CD4-positive, alpha-beta T cell (primary cell): ENCODE results near the gene AIFM3. TPM values are rescaled to one million over a fixed set of nuclear protein-coding genes. Genes with fewer than 3 reads are reported as not detected.

Source experiments
- ATAC-seq: fragments of 200-7000 bp; cut with Tn5 transposase; one replicate; pipeline ENCODE4 v1.10.0; 2022; ENCODE audit warnings: mild to moderate bottlenecking; ENCODE audit not compliant: poor library complexity
- CTCF ChIA-PET: fragments of 350-600 bp; sonication (Branson Sonifier 250); formaldehyde crosslinking; loops from one replicate; lab custom pipeline; 2021; ENCODE audit warnings: antibody characterized with exemption, inconsistent platforms; lab: Charles Lee
- POLR2A ChIA-PET: fragments of 350-600 bp; sonication (Branson Sonifier 250); formaldehyde crosslinking; loops from one replicate; lab custom pipeline; 2021; ENCODE audit warnings: antibody characterized with exemption, inconsistent platforms; lab: Charles Lee
- DNase-seq, 14 experiments: peaks; one replicate each; pipeline ENCODE4 v3.0.0-alpha.2; 2013 to 2020; ENCODE audit warnings: mixed read lengths in 2 of 14
- H3K27ac ChIP-seq, 2 donors: one replicate each; pipeline versions ENCODE4 v1.5.1 to v1.7.0; 2013; ENCODE audit warnings: low read length in 2 of 2, low read depth in 1 of 2, mild to moderate bottlenecking in 1 of 2
- H3K27me3 ChIP-seq, 2 experiments: 1 replicate in 1 of 2; 2 replicates in 1 of 2; pipeline versions ENCODE4 v1.6.1 to v1.7.0; 2013; ENCODE audit warnings: low read length in 2 of 2, control low read depth in 1 of 2, mild to moderate bottlenecking in 1 of 2, moderate library complexity in 1 of 2; ENCODE audit not compliant: insufficient read depth in 2 of 2, control insufficient read depth in 1 of 2
- H3K36me3 ChIP-seq: one replicate; pipeline ENCODE4 v1.6.1; 2013; ENCODE audit warnings: low read length, control low read depth; ENCODE audit not compliant: insufficient read depth
- H3K4me1 ChIP-seq: one replicate; pipeline ENCODE4 v1.6.1; 2013; ENCODE audit warnings: low read length, control low read depth; ENCODE audit not compliant: insufficient read depth
- H3K4me3 ChIP-seq: one replicate; pipeline ENCODE4 v1.5.1; 2013; ENCODE audit warnings: mild to moderate bottlenecking, low read length, moderate library complexity
- H3K9me3 ChIP-seq, 2 experiments: 1 replicate in 1 of 2; 2 replicates in 1 of 2; pipeline versions ENCODE4 v1.6.1 to v1.7.0; 2013; ENCODE audit warnings: low read length in 2 of 2, mild to moderate bottlenecking in 2 of 2, control low read depth in 1 of 2, moderate library complexity in 1 of 2; ENCODE audit not compliant: control insufficient read depth in 1 of 2, insufficient read depth in 1 of 2
- H3K27ac Mint-ChIP-seq: one replicate; pipeline ENCODE4 v1.8.0; 2020; ENCODE audit warnings: mixed read lengths
- H3K27me3 Mint-ChIP-seq: one replicate; pipeline ENCODE4 v1.8.0; 2021; ENCODE audit warnings: mixed read lengths
- H3K36me3 Mint-ChIP-seq: one replicate; pipeline ENCODE4 v1.8.0; 2021; ENCODE audit warnings: low read depth, mixed read lengths
- H3K4me1 Mint-ChIP-seq: one replicate; pipeline ENCODE4 v1.8.0; 2021; ENCODE audit warnings: low read depth, mixed read lengths
- H3K4me3 Mint-ChIP-seq: one replicate; pipeline ENCODE4 v1.8.0; 2020; ENCODE audit warnings: mild to moderate bottlenecking, mixed read lengths
- H3K9me3 Mint-ChIP-seq: one replicate; pipeline ENCODE4 v1.8.0; 2020; ENCODE audit warnings: mixed read lengths
- intact Hi-C, 2 experiments: fragments of 100-400 bp; cut with DNase I in 1 of 2; cut with micrococcal nuclease in 1 of 2; formaldehyde crosslinking; loops; one replicate each; pipeline versions ENCODE4 v1.15.1 to v1.9.0; 2023 to 2025; cut with DNase I, micrococcal nuclease
- total RNA-seq, 174 experiments: library from RNA in 2 of 174; stranded (reverse) in 2 of 174; gene quantifications; one replicate each; pipeline ENCODE4 v1.2.3 and lab custom pipeline; 2021 to 2026
- TF ChIP-seq, protein P1 (sequence below): fragments of 200-600 bp; IDR thresholded peaks from one replicate; pipeline ENCODE4 v1.8.0; 2022; ENCODE audit warnings: antibody characterized with exemption, mild to moderate bottlenecking

Gene AIFM3
- total RNA-seq, 2 experiments from 2014 or later: 0.34 to 0.41 TPM

DNA sequence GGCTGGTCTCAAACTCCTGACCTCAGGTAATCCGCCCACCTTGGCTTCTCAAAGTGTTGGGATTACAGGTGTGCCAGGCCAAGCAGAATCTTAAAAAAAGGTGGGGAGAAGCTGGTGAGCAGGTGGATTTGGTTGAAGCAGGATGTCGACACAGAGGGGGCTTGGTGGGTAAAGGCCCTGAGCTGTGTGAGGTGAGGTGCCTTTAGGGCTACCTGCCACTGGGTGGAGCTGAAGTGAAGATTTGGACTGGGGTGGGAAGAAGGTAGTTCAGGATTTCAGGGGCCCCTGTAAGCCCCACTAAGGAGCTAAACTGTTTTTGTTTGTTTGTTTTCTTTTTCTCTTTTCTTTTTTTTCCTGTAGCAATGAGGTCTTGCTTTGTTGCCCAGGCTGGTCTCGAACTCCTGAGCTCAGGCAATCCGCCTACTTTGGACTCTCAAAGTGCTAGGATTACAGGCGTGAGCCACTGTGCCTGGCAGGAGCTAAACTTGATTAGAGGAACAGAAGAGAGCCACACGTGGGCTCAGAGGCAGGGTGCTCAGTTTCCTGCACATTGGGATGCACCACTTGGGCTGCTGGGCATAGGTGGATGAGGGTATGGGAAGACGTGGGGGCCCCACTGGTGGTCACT, 53.9 kb downstream of the AIFM3 start:
- ATAC-seq (peak; percentile 74), DNase-seq (peak in 2 of 14 experiments; percentile 41 to 42)
- Histone ChIP-seq H3K27me3 (no peaks in the 10 kb centered on the region), H3K27ac (no peak overlapping the region), H3K36me3 (no peaks in the 10 kb centered on the region), H3K4me3 (no peak overlapping the region), H3K9me3 (no peaks in the 10 kb centered on the region), H3K4me1 (peaks cover 12% of the 10 kb centered on the region)
- Mint-ChIP-seq H3K36me3 (no peaks in the 10 kb centered on the region), H3K4me1 (peaks cover 19% of the 10 kb centered on the region), H3K4me3 (no peak overlapping the region), H3K9me3 (no peaks in the 10 kb centered on the region), H3K27ac (no peak overlapping the region), H3K27me3 (no peaks in the 10 kb centered on the region)
- ChIA-PET POLR2A (no interaction called here), CTCF (interaction anchor here (0.9 to 1.0 kb wide), 2 partner anchors 18 to 21 kb away, joined by 3 read pairs; no protein-coding TSS in a partner anchor)
- intact Hi-C loops: no loop called here
- TF ChIP-seq, protein P1, sequence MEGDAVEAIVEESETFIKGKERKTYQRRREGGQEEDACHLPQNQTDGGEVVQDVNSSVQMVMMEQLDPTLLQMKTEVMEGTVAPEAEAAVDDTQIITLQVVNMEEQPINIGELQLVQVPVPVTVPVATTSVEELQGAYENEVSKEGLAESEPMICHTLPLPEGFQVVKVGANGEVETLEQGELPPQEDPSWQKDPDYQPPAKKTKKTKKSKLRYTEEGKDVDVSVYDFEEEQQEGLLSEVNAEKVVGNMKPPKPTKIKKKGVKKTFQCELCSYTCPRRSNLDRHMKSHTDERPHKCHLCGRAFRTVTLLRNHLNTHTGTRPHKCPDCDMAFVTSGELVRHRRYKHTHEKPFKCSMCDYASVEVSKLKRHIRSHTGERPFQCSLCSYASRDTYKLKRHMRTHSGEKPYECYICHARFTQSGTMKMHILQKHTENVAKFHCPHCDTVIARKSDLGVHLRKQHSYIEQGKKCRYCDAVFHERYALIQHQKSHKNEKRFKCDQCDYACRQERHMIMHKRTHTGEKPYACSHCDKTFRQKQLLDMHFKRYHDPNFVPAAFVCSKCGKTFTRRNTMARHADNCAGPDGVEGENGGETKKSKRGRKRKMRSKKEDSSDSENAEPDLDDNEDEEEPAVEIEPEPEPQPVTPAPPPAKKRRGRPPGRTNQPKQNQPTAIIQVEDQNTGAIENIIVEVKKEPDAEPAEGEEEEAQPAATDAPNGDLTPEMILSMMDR: peak; percentile 23

DNA sequence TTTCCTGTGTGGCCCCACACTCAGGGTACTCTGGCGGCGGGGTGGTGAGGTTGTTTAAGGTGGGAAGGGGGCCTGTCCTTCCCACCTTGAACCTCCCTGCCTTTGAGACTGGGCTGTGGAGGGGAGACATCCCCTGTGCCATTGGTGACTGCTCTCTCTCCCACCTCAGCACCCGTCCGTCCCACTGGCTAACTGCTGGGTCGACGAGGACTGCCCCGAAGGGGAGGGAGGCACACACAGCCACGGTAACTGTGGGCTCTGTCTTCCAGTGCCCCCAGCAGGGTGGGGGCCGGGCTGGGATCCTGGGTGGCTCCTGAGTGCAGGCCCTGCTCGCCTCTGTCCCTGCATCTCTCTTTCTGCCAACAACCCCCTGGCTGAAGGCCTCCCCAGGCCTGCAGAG, 55.5 kb downstream of the AIFM3 start:
- Histone ChIP-seq H3K4me1 (peaks cover 13% of the 10 kb centered on the region), H3K9me3 (no peaks in the 10 kb centered on the region), H3K27ac (no peak overlapping the region), H3K4me3 (no peak overlapping the region), H3K27me3 (no peaks in the 10 kb centered on the region), H3K36me3 (no peaks in the 10 kb centered on the region)
- no peak overlapping the region for H3K4me3 Mint-ChIP-seq
- ATAC-seq (no peak), DNase-seq (no peak)
- no peaks in the 10 kb centered on the region for H3K27me3 Mint-ChIP-seq
- TF ChIP-seq, protein P1: no peak
- ChIA-PET POLR2A (no interaction called here), CTCF (no interaction called here)
- H3K27ac Mint-ChIP-seq: no peak overlapping the region
- intact Hi-C loops: no loop called here
- no peaks in the 10 kb centered on the region for H3K9me3 Mint-ChIP-seq
- H3K36me3 Mint-ChIP-seq: no peaks in the 10 kb centered on the region
- H3K4me1 Mint-ChIP-seq: peaks cover 10% of the 10 kb centered on the region

DNA sequence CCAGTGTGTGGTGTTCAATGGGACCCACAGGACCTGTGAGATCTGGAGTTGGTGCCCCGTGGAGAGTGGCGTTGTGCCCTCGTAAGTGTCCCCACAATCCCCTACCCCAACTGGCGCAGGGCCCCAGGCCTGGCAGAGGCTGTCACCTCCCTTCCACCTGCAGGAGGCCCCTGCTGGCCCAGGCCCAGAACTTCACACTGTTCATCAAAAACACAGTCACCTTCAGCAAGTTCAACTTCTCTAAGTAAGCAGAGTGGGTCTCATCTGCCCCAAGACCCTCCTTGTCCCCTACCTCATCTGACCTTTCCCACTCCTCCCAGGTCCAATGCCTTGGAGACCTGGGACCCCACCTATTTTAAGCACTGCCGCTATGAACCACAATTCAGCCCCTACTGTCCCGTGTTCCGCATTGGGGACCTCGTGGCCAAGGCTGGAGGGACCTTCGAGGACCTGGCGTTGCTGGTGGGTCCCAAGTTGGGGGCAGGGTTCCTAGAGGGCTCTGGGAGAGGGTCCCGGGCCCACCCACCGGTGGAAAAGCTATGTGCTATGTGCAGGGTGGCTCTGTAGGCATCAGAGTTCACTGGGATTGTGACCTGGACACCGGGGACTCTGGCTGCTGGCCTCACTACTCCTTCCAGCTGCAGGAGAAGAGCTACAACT, 56.0 kb downstream of the AIFM3 start:
- no peaks in the 10 kb centered on the region for H3K27me3 ChIP-seq
- intact Hi-C loops: no loop called here
- Mint-ChIP-seq H3K36me3 (no peaks in the 10 kb centered on the region), H3K4me1 (peaks cover 10% of the 10 kb centered on the region), H3K27me3 (no peaks in the 10 kb centered on the region), H3K9me3 (no peaks in the 10 kb centered on the region), H3K27ac (no peak overlapping the region), H3K4me3 (no peak overlapping the region)
- H3K4me1 ChIP-seq: peaks cover 13% of the 10 kb centered on the region
- H3K9me3 ChIP-seq: no peaks in the 10 kb centered on the region
- no peak for ATAC-seq
- TF ChIP-seq, protein P1: no peak
- CTCF ChIA-PET: no interaction called here
- H3K4me3 ChIP-seq: no peak overlapping the region
- no peak for DNase-seq
- H3K36me3 ChIP-seq: no peaks in the 10 kb centered on the region
- POLR2A ChIA-PET: no interaction called here
- no peak overlapping the region for H3K27ac ChIP-seq
